IgD-negative memory B cell (primary cell): ENCODE data around the gene ARID5B. TPM values are rescaled to one million over a fixed set of nuclear protein-coding genes. Genes with fewer than 3 reads are reported as not detected.

Experiments used
- H3K27ac Mint-ChIP-seq, 3 donors: one replicate each; pipeline ENCODE4 v1.8.0; 2020 to 2022; ENCODE audit warnings: mild to moderate bottlenecking in 3 of 3, mixed read lengths in 3 of 3, moderate library complexity in 1 of 3
- H3K27me3 Mint-ChIP-seq: one replicate; pipeline ENCODE4 v1.8.0; 2021; ENCODE audit warnings: mixed read lengths
- H3K36me3 Mint-ChIP-seq: one replicate; pipeline ENCODE4 v1.8.0; 2020; ENCODE audit warnings: mild to moderate bottlenecking, mixed read lengths
- H3K4me1 Mint-ChIP-seq, 3 donors: one replicate each; pipeline ENCODE4 v1.8.0; 2020 to 2022; ENCODE audit warnings: mixed read lengths in 3 of 3, mild to moderate bottlenecking in 1 of 3
- H3K4me3 Mint-ChIP-seq, 4 donors: one replicate each; pipeline ENCODE4 v1.8.0; 2020 to 2022; ENCODE audit warnings: mild to moderate bottlenecking in 4 of 4, mixed read lengths in 4 of 4, moderate library complexity in 3 of 4
- H3K9me3 Mint-ChIP-seq, 3 donors: one replicate each; pipeline ENCODE4 v1.8.0; 2020 to 2021; ENCODE audit warnings: mixed read lengths in 3 of 3, mild to moderate bottlenecking in 1 of 3
- polyA plus RNA-seq: library from polyadenylated mRNA; unstranded; fragments of 300-500 nt; fragmentation: Illumina TruSeq; gene quantifications from one replicate; pipeline ENCODE4 v1.2.3, GENCODE V29; 2021

Gene ARID5B
- polyA plus RNA-seq, 1 donor from 2014 or later, result 154 TPM

DNA sequence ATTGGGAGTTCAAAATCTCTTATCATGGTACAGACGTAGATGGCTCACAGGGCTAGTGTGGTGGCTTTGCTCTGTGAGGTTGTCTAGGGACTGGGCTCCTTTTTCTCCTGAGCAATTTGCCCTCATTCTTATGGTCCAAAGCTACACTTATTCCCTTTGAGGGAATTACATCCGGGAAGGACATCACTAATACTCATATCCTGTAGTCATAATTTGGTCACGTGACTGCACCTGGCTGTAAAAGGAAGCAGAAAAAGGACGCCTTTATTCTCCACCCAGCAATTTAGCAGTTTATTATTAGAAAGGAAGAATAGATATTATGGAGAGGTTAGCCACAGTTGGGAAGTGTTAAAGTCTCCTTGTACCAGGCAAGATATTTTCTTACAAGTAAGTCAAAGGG lies 28.1 kb downstream of the ARID5B start:
- Mint-ChIP-seq H3K27ac (peak overlapping the region; percentile 0 to 80 (median 44)), H3K4me1 (peaks cover 25 to 43% (median 39%) of the 10 kb centered on the region in 3 donors), H3K9me3 (no peaks in the 10 kb centered on the region), H3K4me3 (peak overlapping the region in 1 of 4 donors; percentile 4), H3K27me3 (no peaks in the 10 kb centered on the region), H3K36me3 (peaks cover 34% of the 10 kb centered on the region)

DNA sequence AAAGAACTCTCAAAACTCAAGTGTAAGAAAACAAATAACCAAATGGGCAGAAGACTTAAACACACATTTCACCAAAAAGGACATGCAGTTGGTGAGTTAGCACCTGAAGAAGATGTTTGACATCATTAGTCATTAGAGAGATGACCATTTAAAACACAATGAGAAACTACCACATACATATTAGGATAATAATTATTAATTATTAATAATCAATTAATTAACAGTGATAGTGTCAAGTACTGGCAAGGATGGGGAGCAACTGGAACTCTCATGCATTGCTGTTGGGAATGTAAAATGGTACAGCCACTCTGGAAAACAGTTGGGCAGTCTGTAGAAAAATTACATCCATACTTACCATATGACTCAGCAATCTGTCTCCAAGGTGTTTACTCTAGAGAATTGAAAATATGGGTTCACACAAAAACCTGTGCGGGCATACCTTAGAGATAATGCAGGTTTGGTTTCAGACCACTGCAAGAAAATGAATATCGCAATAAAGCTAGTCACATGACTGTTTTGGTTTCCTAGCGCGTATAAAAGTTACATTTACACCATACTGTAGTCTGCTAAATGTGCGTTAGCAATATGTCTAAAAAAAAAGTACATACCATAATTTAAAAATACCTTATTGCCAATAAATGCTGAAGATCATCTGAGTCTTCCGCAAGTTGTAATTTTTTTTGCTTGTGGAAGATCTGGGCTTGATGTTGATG lies 30.3 kb downstream of the ARID5B start:
- Mint-ChIP-seq H3K9me3 (no peaks in the 10 kb centered on the region), H3K36me3 (peaks cover 24% of the 10 kb centered on the region), H3K4me3 (peak overlapping the region in 1 of 4 donors; percentile 52), H3K4me1 (peaks cover 28 to 46% (median 38%) of the 10 kb centered on the region in 3 donors), H3K27ac (peak overlapping the region in 2 of 3 donors; percentile 41 to 65), H3K27me3 (no peaks in the 10 kb centered on the region)

DNA sequence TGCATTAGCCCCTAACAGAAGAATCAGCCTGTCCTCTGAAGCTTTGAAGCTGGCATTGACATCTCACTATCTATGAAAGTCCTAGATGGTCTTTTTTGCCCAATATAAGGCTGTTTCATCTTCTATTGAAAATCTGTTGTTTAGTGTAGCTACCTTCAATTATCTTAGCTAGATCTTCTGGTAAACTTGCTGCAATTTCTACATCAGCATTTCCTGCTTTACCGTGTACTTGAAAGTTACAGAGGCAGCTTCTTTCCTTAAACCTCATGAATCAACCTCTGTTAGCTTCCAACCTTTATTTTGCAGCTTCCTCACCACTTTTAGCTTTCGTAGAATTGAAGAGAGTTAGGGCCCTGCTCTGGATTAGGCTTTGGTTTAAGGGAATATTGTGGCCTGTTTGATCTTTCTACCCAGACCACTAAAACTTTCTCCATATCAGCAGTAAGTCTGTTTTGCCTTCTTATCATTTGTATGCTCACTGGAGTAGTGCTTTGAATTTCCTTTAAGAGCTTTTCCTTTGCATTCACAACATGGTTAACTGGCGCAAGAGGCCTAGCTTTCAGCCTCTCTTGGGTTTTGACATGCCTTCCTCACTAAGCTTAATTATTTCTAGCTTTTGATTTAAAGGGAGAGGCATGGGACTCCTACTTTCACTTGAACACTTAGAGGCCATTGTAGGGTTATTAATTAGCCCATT lies 32.5 kb downstream of the ARID5B start:
- Mint-ChIP-seq H3K36me3 (peaks cover 24% of the 10 kb centered on the region), H3K9me3 (no peaks in the 10 kb centered on the region), H3K4me3 (peak overlapping the region in 1 of 4 donors; percentile 22), H3K27ac (peak overlapping the region; percentile 42 to 92 (median 69)), H3K27me3 (no peaks in the 10 kb centered on the region), H3K4me1 (peaks cover 46 to 68% (median 58%) of the 10 kb centered on the region in 3 donors)

DNA sequence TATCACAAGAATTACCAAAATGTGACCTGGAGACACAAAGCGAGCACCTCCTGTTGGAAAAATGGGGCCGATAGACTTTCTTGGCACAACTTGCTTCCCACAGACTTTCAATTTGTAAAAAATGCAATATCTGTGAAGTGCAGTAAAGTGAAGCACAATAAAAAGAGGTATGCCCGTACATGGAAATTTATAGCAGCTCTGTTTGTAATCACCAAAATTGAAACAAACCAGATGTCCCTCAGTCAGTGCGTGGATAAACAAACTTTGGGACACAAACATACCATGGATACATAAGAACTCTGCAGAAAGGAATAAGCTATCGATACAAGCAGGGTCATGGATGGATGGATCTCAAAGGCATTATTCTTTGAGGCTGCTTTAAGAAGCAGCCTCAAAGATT lies 33.6 kb downstream of the ARID5B start:
- H3K4me3 Mint-ChIP-seq, result peak overlapping the region in 1 of 4 donors; percentile 39
- H3K27me3 Mint-ChIP-seq, result no peaks in the 10 kb centered on the region
- peaks cover 43 to 67% (median 54%) of the 10 kb centered on the region in 3 donors for H3K4me1 Mint-ChIP-seq
- H3K27ac Mint-ChIP-seq, result peak overlapping the region; percentile 8 to 92 (median 28)
- no peaks in the 10 kb centered on the region for H3K9me3 Mint-ChIP-seq
- peaks cover 15% of the 10 kb centered on the region for H3K36me3 Mint-ChIP-seq

DNA sequence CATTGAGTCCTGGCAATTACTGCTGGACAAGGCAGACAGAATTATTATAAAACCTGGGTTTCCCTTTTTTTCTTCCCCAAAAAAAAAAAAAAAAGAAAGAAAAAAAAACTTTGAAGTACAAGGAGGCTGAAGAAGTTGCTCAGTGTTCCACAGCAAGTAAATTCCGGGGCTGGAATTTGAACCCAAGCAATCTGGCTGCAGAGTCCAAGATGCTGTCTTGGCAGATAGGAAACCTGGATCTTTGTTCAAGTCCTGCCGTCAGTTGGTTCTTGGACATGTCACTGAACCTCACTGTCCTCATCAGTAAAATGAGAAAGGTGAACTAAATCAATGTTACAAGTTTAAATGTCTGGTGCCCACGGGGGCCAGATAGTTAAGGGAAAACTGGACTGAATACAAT lies 35.3 kb downstream of the ARID5B start:
- peaks cover 12% of the 10 kb centered on the region for H3K36me3 Mint-ChIP-seq
- no peaks in the 10 kb centered on the region for H3K27me3 Mint-ChIP-seq
- peak overlapping the region; percentile 76 to 96 (median 95) for H3K27ac Mint-ChIP-seq
- H3K9me3 Mint-ChIP-seq, result no peaks in the 10 kb centered on the region
- peaks cover 50 to 76% (median 55%) of the 10 kb centered on the region in 3 donors for H3K4me1 Mint-ChIP-seq
- peak overlapping the region in 2 of 4 donors; percentile 27 to 65 for H3K4me3 Mint-ChIP-seq

DNA sequence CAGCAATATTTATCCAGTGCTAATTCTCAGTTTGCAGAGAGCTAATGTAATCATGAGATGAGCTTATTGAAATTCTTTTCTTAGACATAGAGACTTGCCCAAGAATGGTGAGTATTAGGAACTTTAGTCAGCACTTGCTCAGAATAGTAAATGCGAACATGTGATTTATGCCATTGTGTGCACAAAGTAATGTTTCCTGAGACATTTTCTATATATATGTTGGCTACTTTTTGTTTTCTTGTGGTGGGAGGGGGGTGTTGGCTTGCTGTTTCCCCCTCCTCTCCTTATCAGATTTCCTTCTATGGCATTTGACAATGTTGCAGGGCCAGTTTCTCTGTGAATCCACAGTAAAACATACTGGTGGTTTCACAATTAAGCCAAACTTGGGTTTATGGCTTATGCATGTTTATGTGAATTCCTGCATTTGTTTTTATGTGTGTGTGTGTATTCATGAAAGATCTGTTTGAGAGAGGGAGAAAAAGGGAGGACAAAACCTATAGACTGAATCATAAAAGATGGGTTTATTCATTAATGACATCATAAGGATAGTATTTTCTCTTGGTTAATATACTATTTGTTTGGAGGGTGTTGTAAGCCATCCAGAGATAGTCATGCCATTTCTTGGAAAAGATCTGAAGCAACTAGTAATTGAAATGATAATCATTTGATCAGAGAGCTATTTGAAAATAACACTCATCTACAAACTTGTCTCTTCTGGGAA lies 36.3 kb downstream of the ARID5B start:
- no peaks in the 10 kb centered on the region for H3K27me3 Mint-ChIP-seq
- H3K36me3 Mint-ChIP-seq, result peaks cover 12% of the 10 kb centered on the region
- peak overlapping the region; percentile 76 to 96 (median 95) for H3K27ac Mint-ChIP-seq
- H3K4me1 Mint-ChIP-seq, result peaks cover 53 to 73% (median 58%) of the 10 kb centered on the region in 3 donors
- H3K4me3 Mint-ChIP-seq, result peak overlapping the region; percentile 2 to 81 (median 22)
- H3K9me3 Mint-ChIP-seq, result no peaks in the 10 kb centered on the region

DNA sequence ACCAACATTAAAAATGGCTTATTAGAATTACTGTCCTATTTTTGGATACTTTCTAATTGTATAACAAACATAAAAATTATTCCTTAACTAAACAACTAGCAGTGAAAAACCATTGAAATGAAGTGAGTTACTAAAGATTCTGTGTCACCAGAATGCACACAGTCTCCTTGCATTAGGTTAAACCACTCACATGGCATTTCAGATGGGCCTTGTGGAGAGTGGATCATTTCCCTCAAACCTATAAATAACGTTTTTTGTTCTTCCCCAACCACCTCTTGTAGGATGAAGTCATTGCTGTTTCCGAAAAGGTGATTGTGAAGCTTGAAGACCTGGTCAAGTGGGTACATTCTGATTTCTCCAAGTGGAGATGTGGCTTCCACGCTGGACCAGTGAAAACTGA lies 38.4 kb downstream of the ARID5B start:
- H3K4me1 Mint-ChIP-seq, result peaks cover 58 to 73% (median 58%) of the 10 kb centered on the region in 3 donors

DNA sequence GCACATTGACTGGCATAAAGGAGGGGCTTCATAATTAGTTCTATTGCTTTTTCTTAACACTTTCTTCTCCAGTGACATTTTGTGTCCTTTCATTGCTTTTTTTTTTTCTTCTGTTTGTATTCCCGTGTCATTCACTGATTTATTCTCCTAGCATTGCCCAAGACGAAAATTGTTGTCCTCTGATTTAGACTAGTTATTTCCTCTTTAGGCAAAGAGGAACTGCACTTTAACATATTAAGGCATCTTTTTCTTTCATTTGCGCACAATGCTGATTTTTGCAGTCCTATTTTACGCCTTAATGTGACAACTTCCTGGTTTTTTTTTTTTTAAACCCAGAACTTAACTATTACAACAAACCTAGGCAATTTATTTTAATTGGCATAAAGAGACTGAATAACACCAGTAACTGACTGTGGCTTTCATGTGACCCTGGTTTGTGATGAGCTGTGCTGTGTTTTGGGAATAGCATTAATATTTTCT lies 39.7 kb downstream of the ARID5B start:
- Mint-ChIP-seq H3K27ac (peak overlapping the region; percentile 76 to 97 (median 95)), H3K9me3 (no peaks in the 10 kb centered on the region), H3K36me3 (peaks cover 8% of the 10 kb centered on the region)

More for the DNA sequence above, 38.4 kb downstream of the ARID5B start:
- Mint-ChIP-seq H3K4me3 (peak overlapping the region in 2 of 4 donors; percentile 37 to 54), H3K36me3 (peaks cover 7% of the 10 kb centered on the region), H3K9me3 (no peaks in the 10 kb centered on the region), H3K27me3 (no peaks in the 10 kb centered on the region), H3K27ac (peak overlapping the region; percentile 76 to 96 (median 95))

DNA sequence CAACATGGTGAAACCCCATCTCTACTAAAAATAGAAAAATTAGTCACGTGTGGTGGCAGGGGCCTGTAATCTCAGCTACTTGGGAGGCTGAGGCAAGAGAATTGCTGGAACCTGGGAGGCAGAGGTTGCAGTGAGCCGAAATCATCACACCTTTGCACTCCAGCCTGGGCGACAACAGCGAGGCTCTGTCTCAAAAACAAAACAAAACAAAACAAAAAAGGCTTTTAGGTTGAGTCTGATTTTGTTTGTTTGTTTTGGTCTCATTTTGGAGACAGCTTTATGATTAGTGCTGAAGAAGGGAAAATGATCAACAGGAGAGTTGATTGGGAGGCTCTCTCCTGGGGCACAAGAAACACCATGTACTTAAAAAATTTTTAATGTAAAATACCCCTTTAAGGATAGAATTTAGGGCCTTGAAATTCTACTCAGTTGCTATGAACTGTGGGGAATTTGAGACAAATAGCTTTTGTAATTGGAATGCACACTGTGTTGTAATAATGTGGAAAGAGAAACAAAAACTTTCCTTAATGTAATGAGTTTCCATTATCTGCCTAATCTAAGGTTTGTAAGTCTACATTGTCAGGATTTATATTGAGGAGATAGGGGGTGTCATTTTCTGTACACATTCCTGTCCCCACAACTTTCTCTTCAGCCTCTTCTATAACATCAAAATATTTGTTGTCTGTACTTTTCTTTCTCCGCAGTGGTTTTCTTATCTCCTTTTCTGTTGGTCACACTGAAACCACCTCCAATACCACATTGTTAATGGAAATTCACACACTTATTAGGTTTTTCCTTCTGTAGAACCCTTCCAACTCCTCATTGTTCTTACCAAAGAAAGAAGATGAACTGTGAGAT lies 41.3 kb downstream of the ARID5B start:
- no peaks in the 10 kb centered on the region for H3K27me3 Mint-ChIP-seq
- H3K27ac Mint-ChIP-seq, result peak overlapping the region; percentile 76 to 97 (median 95)
- H3K9me3 Mint-ChIP-seq, result no peaks in the 10 kb centered on the region
- H3K4me3 Mint-ChIP-seq, result peak overlapping the region; percentile 60 to 91 (median 74)
- H3K4me1 Mint-ChIP-seq, result peaks cover 43 to 60% (median 44%) of the 10 kb centered on the region in 3 donors
- H3K36me3 Mint-ChIP-seq, result peaks cover 8% of the 10 kb centered on the region

More for the DNA sequence above, 39.7 kb downstream of the ARID5B start:
- Mint-ChIP-seq H3K4me3 (peak overlapping the region; percentile 56 to 88 (median 72)), H3K4me1 (peaks cover 51 to 73% (median 53%) of the 10 kb centered on the region in 3 donors), H3K27me3 (no peaks in the 10 kb centered on the region)

DNA sequence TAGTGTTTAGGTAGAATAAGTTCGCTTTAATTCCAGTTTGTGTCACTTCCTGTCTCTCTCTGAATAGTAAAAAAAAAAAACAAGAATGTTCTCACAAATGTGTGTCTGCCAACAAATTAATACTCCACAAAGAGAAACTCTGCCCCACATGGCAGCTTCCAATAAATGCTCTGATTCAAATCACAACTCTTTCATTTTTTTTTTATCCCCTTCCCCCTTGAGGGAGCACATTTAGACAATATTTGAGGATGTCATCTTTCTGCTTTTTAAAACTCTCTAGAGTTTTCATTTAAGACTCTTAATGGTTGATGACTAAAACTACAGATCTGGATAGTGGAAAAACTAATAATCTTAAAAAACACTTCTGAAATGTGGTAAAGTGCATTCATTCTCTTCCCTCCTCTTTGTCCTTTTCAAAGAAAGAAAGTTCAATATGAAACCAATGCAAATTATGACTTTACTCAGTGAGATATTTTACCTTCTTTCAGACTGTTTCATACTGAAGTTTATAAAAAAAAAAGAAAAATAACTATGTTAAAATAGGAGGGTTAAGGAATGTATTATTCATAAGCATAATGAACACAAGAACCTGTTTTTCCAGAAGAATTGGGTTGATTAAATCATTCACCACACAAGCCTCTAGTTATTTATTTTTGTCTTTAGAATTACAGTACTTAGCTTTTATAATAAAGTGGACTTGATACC lies 42.3 kb downstream of the ARID5B start:
- Mint-ChIP-seq H3K27ac (peak overlapping the region; percentile 76 to 97 (median 95)), H3K27me3 (no peaks in the 10 kb centered on the region), H3K36me3 (peaks cover 8% of the 10 kb centered on the region), H3K4me1 (peaks cover 33 to 50% (median 36%) of the 10 kb centered on the region in 3 donors), H3K9me3 (no peaks in the 10 kb centered on the region), H3K4me3 (peak overlapping the region; percentile 60 to 91 (median 74))

DNA sequence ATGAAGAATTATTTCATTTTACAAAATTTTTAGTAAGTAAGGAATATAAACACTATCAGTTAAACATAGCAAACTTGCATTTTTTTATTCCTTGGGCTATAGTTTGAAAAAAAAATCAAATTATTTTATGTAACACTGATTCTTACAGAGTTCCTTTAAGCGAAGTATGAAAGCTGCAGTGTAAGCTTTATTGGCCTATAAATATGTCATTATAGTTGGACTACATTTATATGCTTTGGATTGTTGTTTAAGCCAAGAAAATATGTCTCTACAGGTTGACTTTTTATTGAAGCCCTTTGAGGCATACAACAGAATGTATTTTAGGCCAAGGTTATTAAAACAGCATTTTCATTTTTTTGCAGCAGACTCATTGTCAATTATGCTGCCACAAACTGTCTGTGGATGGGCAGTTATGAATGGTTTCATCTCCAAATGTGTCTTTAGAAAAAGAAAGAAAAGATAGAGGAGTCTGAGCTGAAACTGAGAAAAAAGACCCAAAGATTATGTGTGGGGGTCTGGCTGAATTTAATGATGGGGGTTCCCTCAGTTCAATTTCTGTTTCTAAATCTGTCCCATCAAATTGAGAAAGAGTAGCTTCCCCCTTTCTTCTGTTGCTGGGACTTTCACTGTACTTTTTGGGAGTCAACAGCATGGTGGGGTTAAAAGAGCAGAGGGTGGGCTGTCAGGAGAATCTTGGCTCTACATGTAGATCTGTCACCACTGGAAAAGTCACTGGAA lies 43.1 kb downstream of the ARID5B start:
- peaks cover 11% of the 10 kb centered on the region for H3K36me3 Mint-ChIP-seq
- H3K27me3 Mint-ChIP-seq, result no peaks in the 10 kb centered on the region
- peak overlapping the region; percentile 32 to 95 (median 46) for H3K27ac Mint-ChIP-seq
- peak overlapping the region in 3 of 4 donors; percentile 23 to 91 (median 44) for H3K4me3 Mint-ChIP-seq
- peaks cover 26 to 43% (median 29%) of the 10 kb centered on the region in 3 donors for H3K4me1 Mint-ChIP-seq
- no peaks in the 10 kb centered on the region for H3K9me3 Mint-ChIP-seq

DNA sequence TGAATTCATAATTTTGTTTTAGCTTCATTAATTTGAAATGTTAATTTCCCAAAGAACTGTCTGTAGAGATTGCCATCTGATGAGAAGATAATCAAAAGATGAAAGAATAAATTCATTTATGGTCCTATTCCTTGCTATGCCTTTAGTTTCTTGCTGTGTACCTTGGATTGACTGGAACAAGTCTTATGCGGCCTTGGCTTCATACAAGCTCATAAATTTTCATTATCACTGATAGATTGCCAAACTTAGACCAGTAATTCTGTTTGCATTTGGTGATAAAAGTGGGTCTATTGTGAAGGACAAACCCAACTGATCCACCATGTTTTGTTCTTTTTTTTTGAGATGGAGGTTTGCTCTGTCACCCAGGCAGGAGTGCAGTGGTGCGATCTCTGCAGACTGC lies 48.2 kb downstream of the ARID5B start:
- no peaks in the 10 kb centered on the region for H3K27me3 Mint-ChIP-seq
- H3K27ac Mint-ChIP-seq, result no peak overlapping the region
- H3K4me1 Mint-ChIP-seq, result peaks cover 14 to 30% (median 22%) of the 10 kb centered on the region in 3 donors
- H3K4me3 Mint-ChIP-seq, result no peak overlapping the region
- peaks cover 6% of the 10 kb centered on the region for H3K36me3 Mint-ChIP-seq
- H3K9me3 Mint-ChIP-seq, result no peaks in the 10 kb centered on the region
